OCI-LY7 (cell line): ENCODE data around the gene MDGA2.

Experiments
- EZH2phosphoT487 ChIP-seq: fragments of 200-600 bp; sonication (generic); IDR thresholded peaks from 2 replicates; pipeline ENCODE4 v1.6.1; 2018; ENCODE audit warnings: low read depth, borderline replicate concordance, mild to moderate bottlenecking, mixed run types, antibody characterized with exemption, low read length, moderate library complexity, mixed read lengths
- TF ChIP-seq, protein P1 (sequence below): fragments of 200-600 bp; sonication (generic); conservative IDR thresholded peaks from 2 replicates; pipeline ENCODE4 v1.5.1; 2014; ENCODE audit warnings: mild to moderate bottlenecking, antibody characterized with exemption, low read length, moderate library complexity, mixed read lengths

- TF ChIP-seq, protein P1, sequence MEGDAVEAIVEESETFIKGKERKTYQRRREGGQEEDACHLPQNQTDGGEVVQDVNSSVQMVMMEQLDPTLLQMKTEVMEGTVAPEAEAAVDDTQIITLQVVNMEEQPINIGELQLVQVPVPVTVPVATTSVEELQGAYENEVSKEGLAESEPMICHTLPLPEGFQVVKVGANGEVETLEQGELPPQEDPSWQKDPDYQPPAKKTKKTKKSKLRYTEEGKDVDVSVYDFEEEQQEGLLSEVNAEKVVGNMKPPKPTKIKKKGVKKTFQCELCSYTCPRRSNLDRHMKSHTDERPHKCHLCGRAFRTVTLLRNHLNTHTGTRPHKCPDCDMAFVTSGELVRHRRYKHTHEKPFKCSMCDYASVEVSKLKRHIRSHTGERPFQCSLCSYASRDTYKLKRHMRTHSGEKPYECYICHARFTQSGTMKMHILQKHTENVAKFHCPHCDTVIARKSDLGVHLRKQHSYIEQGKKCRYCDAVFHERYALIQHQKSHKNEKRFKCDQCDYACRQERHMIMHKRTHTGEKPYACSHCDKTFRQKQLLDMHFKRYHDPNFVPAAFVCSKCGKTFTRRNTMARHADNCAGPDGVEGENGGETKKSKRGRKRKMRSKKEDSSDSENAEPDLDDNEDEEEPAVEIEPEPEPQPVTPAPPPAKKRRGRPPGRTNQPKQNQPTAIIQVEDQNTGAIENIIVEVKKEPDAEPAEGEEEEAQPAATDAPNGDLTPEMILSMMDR: no peak
- TF ChIP-seq EZH2phosphoT487: no peak
Observed at GRCh38 chr14:47674543-47675465, 601 bp downstream of the MDGA2 start.
